ENCODE measurements around the gene IGSF22. TPM values are rescaled to one million over a fixed set of nuclear protein-coding genes. Genes with fewer than 3 reads are reported as not detected.

IGSF22 gene
- total and polyA plus RNA-seq, 2 of the 13 experiments (the other 11 are each of a cell fraction or from before 2014, with no cell fraction given): not detected

DNA sequence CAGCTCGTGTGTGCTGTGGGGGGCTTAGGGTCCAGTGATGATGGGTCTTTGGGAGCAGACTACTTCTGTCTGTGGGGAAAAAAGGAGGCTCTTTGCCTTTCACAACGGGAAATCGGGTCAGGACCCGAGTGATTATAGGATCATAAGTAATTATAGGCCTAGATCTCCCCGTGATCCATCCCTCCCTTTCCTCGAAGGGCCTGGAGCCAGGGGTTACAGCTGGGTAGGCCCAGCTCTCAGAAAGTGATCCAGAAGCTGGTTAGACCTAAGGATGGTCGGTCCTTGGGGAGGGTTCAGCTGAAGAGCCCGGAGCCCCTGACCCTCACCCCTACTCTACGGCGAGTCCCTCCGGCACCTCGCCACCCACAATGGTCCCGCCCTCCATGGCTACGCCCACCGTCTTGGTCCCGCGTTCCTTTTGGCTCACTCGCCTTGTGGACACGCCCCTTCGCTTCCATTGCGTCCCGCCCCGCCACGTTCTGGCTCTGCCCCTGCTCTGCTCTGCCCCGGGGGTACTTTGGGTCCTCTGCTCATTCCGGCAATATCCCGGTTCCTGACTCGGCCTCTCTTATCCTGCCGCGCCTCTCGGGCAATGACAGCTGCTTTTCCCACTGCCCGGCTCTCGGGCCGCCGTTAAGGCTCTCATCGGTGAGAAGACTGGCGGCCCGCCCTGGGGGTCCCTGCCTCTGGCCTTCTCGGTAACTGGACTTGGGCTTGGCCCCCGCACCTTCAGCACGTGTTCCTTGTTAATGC, 5.0 kb downstream of the IGSF22 start:
- no peak for FAIRE-seq
- TF ChIP-seq, protein P1, sequence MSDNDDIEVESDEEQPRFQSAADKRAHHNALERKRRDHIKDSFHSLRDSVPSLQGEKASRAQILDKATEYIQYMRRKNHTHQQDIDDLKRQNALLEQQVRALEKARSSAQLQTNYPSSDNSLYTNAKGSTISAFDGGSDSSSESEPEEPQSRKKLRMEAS (IDR thresholded peaks at IDR 0.05): 0 out of 2 replicates have a peak, but pooled peaks have one; percentile 12
- TF ChIP-seq ETV6 (CRISPR knock-in tag; conservative IDR thresholded peaks at IDR 0.05): no peak
- TF ChIP-seq SNRNP70 (IDR thresholded peaks at IDR 0.05; ENCODE audit: low read depth, low read length): no peak
- 0 out of 2 replicates have a peak, but pooled peaks have one; percentile 10 for TF ChIP-seq ZNF225 (CRISPR knock-in tag; IDR thresholded peaks at IDR 0.05)
- 0 out of 2 replicates have a peak, but pooled peaks have one; percentile 15 for TF ChIP-seq ZNF605 (CRISPR knock-in tag; IDR thresholded peaks at IDR 0.05)
- no peak for TF ChIP-seq ZNF546 (CRISPR knock-in tag; conservative IDR thresholded peaks at IDR 0.05)
- no peak for TF ChIP-seq SSRP1 (CRISPR knock-in tag; IDR thresholded peaks at IDR 0.05)
- TF ChIP-seq, protein P2, sequence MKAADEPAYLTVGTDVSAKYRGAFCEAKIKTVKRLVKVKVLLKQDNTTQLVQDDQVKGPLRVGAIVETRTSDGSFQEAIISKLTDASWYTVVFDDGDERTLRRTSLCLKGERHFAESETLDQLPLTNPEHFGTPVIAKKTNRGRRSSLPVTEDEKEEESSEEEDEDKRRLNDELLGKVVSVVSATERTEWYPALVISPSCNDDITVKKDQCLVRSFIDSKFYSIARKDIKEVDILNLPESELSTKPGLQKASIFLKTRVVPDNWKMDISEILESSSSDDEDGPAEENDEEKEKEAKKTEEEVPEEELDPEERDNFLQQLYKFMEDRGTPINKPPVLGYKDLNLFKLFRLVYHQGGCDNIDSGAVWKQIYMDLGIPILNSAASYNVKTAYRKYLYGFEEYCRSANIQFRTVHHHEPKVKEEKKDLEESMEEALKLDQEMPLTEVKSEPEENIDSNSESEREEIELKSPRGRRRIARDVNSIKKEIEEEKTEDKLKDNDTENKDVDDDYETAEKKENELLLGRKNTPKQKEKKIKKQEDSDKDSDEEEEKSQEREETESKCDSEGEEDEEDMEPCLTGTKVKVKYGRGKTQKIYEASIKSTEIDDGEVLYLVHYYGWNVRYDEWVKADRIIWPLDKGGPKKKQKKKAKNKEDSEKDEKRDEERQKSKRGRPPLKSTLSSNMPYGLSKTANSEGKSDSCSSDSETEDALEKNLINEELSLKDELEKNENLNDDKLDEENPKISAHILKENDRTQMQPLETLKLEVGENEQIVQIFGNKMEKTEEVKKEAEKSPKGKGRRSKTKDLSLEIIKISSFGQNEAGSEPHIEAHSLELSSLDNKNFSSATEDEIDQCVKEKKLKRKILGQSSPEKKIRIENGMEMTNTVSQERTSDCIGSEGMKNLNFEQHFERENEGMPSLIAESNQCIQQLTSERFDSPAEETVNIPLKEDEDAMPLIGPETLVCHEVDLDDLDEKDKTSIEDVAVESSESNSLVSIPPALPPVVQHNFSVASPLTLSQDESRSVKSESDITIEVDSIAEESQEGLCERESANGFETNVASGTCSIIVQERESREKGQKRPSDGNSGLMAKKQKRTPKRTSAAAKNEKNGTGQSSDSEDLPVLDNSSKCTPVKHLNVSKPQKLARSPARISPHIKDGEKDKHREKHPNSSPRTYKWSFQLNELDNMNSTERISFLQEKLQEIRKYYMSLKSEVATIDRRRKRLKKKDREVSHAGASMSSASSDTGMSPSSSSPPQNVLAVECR (CRISPR knock-in tag; IDR thresholded peaks at IDR 0.05; ENCODE audit: borderline replicate concordance): 0 out of 2 replicates have a peak, but pooled peaks have one; percentile 10
- TF ChIP-seq ZNF501 (CRISPR knock-in tag; IDR thresholded peaks at IDR 0.05): 0 out of 2 replicates have a peak, but pooled peaks have one; percentile 10
- peak overlapping the region; percentile 30 to 63 (median 38); a peak in 4 of 6 replicates for H3K4me3 ChIP-seq (replicated peaks in 1 of 3; ENCODE audit: insufficient read depth in 1 of 3, low read depth in 2 of 3, low read length in 3 of 3)
- DNase-seq (ENCODE audit: low spot score): no peak
- BruUV-seq (replicated peaks): no TSS peak
- H3K79me2 ChIP-seq (ENCODE audit: insufficient read depth, low read length): no peaks in the 10 kb centered on the region
- peaks cover 4 to 58% of the 10 kb centered on the region in 2 experiments; a peak in 4 of 5 replicates for H3K27me3 ChIP-seq (ENCODE audit: control insufficient read depth in 1 of 2, insufficient read depth in 2 of 2, low read length in 2 of 2)
- H3K4me2 ChIP-seq (ENCODE audit: low read depth, low read length): peak overlapping the region; percentile 91
- H3K9ac ChIP-seq (ENCODE audit: insufficient read depth, low read depth, low read length): no peak overlapping the region
- intact Hi-C loops (cut with micrococcal nuclease; ENCODE audit: unreplicated experiment) (no loop called here), in situ Hi-C loops (cut with HindIII; ENCODE audit: extremely low pct_ligation_motif_present, low pct_unique_long_range_greater_than_20kb) (no loop called here)
- H3K27ac ChIP-seq (ENCODE audit: extremely low read length, insufficient read depth, low read length): no peak overlapping the region
- peaks cover 24% of the 10 kb centered on the region for H3K4me1 ChIP-seq (ENCODE audit: insufficient read depth, low read length)
- ATAC-seq: peak; percentile 61
- CTCF ChIA-PET (ENCODE audit: low intra/inter-chr PET ratio, low total read pairs): no interaction called here
- WGBS (ENCODE audit: low lambda C conversion rate): 24% methylated on average over 17 of the region's 41 CpGs
- H3K36me3 ChIP-seq (replicated peaks in 1 of 2; ENCODE audit: control insufficient read depth in 1 of 2, insufficient read depth in 2 of 2, low read length in 2 of 2): no peaks in the 10 kb centered on the region
- no peaks in the 10 kb centered on the region for H3K9me3 ChIP-seq (ENCODE audit: low read length)
- H2AFZ ChIP-seq (ENCODE audit: low read length): no peak overlapping the region
- no peaks in the 10 kb centered on the region for H4K20me1 ChIP-seq (ENCODE audit: insufficient read depth, low read length)
- POLR2A ChIA-PET: no interaction called here

Measured in HepG2 (cell line).